Femur (tissue), 1 donor: ENCODE results near the gene PIK3R4.

ENCODE experiments used
- DNase-seq: peaks from one replicate; pipeline ENCODE4 v3.0.0-alpha.2; 2017

Gene PIK3R4

DNA sequence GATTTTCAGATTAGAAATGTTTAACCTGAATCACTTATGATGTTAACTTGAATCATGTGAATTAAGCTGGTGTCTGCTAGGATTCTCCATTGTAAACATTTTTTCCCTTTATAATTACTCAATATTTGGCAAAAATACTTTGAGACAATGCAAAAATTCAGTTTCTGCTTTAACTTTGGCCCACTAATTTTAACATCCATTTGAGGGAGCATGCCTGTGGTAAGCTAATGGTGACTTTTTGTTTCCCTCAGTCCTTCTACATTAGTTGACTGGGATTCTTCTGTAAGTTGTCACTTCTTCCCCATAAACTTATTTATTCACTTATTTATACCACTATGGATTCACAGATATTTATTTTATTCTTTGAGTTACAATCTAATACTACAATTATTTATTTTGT is 59.3 kb downstream of the PIK3R4 start:
- DNase-seq, result no peak

- DNase-seq, result no peak
These were observed 59.8 kb downstream of the PIK3R4 start for GRCh38 chr3:130686833-130687232.

GRCh38 chr3:130682131-130682530 is 64.5 kb downstream of the PIK3R4 start:
- no peak for DNase-seq

- DNase-seq, result no peak
These were observed 67.4 kb downstream of the PIK3R4 start for GRCh38 chr3:130679218-130679617.

DNA sequence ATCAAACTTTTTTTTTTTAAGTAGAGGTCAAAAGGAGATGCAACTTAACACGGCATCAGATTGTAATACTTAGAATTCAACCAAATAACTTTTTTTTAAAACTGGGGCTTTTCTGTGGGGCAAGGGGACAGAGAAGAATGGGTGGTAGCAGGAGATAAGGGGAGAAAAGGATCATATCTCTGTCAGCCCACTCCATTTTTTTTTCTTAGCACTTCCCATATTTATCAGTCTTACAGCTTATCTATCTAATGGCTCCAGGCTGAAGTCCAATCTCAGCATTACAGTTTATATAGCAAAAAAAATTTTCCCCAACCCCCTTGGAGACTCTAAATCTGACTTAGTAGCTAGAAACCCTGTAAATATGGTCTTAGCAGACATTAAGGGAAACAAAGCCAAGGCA is 69.3 kb downstream of the PIK3R4 start:
- no peak for DNase-seq

DNA sequence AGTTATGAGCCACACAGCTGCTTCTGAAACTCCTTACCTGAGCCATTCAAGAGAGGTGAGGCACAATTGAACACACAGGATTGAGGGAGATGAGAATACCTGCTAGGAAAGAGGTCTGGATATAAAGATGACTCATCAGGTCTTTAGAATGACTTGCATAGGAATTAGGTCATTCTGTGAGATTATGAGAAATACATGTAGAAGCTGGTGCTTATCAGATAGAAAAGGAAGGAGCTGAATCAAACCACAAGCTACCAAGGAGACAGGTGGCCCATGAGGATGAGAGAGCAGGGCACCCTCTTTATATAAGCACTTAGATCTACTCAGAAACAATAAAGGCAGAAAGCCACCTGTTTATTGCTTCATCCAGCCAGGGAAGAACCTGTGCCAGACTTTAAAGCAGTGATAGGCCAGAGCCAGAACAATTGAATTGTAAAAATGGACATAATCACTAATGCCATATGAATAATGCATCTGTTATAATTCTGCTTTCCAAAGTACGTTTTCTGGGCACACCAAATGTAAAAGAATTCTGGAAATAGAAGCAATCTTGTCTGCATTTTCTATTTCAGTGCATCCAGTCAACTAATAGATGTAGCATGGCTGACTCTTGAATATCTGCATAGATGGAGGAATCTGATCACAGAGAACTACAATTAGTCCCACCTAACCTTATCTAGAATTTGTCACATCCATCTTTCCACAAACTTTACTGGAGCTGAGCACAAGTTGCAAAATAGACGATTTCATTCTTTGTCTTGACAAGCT is 74.9 kb downstream of the PIK3R4 start:
- DNase-seq, result no peak

- no peak for DNase-seq
These were observed 76.9 kb downstream of the PIK3R4 start for GRCh38 chr3:130669740-130670139.

GRCh38 chr3:130663092-130663491 is 83.5 kb downstream of the PIK3R4 start:
- no peak for DNase-seq

- peak; percentile 78 for DNase-seq
These were observed 84.1 kb downstream of the PIK3R4 start for GRCh38 chr3:130662501-130662996.

GRCh38 chr3:130661140-130661891 is 85.3 kb downstream of the PIK3R4 start:
- peak; percentile 35 for DNase-seq

GRCh38 chr3:130659911-130660310 is 86.7 kb downstream of the PIK3R4 start:
- DNase-seq, result no peak

- DNase-seq, result peak; percentile 83
These were observed 88.0 kb downstream of the PIK3R4 start for GRCh38 chr3:130658678-130659077.

- no peak for DNase-seq
These were observed 90.0 kb downstream of the PIK3R4 start for GRCh38 chr3:130656627-130657026.

DNA sequence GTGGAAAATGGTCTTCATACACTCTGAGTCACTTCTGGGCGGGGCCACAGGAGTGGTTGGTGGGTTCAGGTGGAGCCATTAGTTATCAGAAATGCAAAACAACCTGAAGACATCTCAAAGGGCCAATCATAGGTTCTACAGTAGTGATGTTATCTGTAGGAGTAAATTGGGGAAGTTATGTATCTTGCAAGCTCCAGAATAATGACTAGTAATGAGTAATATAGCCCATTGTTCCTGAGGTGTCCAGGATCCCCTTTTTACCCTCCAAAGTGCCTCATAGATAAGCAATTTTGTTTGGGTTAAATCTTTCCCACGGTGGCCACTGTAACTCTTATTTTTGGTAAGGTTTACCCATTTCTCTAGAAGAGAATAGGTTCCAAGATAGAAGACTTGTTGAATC is 91.7 kb downstream of the PIK3R4 start:
- no peak for DNase-seq

- DNase-seq, result no peak
These were observed 92.5 kb downstream of the PIK3R4 start for GRCh38 chr3:130654091-130654490.

DNA sequence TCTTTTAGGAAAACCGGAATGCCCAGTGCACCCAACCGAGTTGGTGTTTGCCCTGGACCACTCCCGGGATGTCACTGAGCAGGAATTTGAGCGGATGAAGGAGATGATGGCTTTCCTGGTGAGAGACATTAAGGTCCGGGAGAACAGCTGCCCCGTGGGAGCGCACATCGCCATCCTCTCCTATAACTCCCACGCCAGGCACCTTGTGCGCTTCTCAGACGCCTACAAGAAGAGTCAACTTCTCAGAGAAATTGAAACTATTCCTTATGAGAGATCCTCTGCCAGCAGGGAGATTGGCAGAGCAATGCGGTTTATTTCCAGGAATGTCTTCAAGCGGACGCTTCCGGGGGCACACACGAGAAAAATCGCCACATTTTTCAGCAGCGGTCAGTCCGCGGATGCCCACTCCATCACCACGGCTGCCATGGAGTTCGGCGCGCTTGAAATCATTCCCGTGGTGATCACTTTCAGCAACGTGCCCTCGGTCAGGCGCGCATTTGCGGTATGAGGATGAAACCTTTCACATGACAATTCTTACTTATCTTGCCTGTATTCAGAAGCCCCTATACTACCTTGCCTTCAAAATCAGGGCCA is 97.5 kb downstream of the PIK3R4 start:
- DNase-seq, result no peak

DNA sequence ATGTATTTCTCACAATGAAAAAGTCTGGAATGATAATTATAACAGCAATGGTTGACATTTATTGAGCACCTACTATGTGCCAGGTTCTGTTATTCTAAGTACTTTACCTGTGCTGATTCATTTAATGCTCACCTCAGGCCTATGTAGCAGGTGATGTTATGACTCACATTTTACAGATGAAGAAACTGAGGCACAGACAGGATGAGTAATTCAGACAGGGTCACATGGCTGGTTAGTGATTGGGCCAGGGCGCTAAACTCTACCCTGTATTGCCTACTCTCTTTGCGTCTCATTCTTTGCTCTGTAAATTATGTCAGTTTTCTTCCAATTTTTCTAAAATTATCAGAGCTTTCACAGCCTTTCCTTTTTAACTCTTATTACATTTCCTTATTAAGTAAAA is 98.3 kb downstream of the PIK3R4 start:
- no peak for DNase-seq

DNA sequence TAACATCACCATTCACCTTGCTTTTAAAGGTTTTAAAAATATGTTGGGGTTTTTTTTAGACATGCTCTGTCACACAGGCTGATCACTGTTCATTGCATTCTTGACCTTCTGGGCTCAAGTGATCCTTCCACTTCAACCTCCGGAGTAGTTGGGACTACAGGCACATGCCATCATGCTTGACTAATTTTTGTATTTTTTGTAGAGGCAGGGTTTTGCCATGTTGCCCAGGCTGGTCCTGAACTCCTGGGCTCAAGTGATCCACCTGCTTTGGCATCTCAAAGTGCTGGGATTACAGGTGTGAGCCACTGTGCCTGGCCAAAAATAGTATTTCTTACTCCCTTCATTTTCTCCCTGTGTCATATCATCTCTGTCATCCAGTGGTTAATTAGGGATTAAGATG is 101.4 kb downstream of the PIK3R4 start:
- DNase-seq, result no peak

DNA sequence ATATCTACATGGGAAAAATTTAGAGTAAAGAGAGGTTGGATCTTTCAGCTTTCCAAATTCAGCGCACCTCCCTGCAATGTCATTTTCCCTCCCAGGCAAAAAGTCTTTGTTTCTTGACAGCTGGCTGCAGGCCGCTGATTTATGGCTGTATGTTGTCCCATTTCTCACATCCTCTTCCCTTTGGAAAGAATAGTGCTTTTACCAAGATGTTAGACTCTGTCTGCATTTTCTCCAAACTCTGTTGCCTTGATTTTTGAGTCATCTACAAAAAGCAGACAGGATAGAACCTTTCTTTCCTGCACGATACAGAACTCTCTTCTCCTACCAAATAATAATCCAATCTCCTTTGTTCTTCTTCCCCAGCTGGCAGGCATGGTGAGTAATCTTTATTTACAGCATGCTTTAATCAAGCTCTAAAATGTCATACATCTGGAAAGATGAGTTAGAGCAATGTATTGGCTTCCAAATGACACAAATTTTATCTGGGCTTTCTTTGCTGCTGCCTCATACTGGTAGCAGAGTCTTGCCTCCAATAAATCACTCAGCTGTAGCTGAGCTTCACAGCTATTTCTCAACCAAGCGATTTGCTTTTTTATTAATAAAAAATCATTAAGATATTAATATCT is 101.9 kb downstream of the PIK3R4 start:
- DNase-seq, result no peak

DNA sequence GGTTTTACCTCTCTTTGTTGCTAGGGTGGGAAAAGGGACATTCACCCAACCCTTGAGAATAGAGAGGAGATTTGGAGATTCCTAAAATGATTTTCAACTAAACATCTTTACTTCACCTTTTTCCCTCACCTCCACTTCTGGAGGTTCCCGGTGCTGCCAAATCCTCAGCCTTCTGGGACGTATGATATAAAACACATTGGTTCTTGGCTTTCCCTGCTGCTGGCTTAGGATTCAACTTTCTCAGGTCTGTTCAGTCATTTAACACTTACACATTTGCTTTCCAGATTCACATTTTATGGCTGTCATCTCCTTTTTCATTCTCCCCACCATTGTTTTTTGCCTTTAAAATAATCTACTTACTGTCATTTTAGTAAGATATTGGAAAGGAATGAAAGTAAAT is 106.6 kb downstream of the PIK3R4 start:
- DNase-seq, result peak; percentile 40

- DNase-seq, result no peak
These were observed 110.0 kb downstream of the PIK3R4 start for GRCh38 chr3:130636480-130637234.

GRCh38 chr3:130635978-130636377 is 110.7 kb downstream of the PIK3R4 start:
- no peak for DNase-seq

DNA sequence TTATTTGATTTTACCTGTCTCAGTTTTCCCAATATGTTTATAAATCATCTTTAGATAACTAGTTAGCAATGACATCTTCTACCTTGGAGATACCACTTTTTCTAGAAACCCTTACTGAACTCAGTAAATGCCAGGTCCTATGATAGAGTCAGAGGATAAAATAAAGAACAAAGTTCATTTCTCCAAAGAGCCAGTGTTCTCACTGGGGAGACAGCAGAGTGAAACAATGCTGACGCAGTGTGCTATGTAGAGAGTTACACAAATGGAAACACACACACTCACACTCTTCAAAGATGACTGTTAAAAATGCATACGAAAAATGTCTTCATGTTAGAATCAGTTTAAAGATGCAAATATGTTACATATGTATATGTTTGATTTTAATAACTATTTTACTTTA is 111.3 kb downstream of the PIK3R4 start:
- no peak for DNase-seq
